Glutamatergic neuron (in vitro differentiated cells): ENCODE results near the gene ATG2A. TPM values are rescaled to one million over a fixed set of nuclear protein-coding genes. Genes with fewer than 3 reads are reported as not detected.

Experiments
- DNase-seq: peaks from one replicate; pipeline ENCODE4 v3.0.0; 2022
- H3K27ac Mint-ChIP-seq: one replicate; pipeline ENCODE4 v1.8.0; 2020; ENCODE audit warnings: mild to moderate bottlenecking, mixed read lengths, inconsistent platforms; ENCODE audit not compliant: unreplicated experiment
- H3K27me3 Mint-ChIP-seq: one replicate; pipeline ENCODE4 v1.8.0; 2020; ENCODE audit warnings: mild to moderate bottlenecking, moderate library complexity, mixed read lengths, inconsistent platforms; ENCODE audit not compliant: unreplicated experiment
- H3K36me3 Mint-ChIP-seq: one replicate; pipeline ENCODE4 v1.8.0; 2020; ENCODE audit warnings: mild to moderate bottlenecking, mixed read lengths, inconsistent platforms; ENCODE audit not compliant: unreplicated experiment
- H3K4me1 Mint-ChIP-seq: one replicate; pipeline ENCODE4 v1.8.0; 2020; ENCODE audit warnings: mild to moderate bottlenecking, low read depth, mixed read lengths, inconsistent platforms; ENCODE audit not compliant: unreplicated experiment
- H3K4me3 Mint-ChIP-seq: one replicate; pipeline ENCODE4 v1.8.0; 2020; ENCODE audit warnings: mild to moderate bottlenecking, mixed read lengths, inconsistent platforms; ENCODE audit not compliant: unreplicated experiment
- H3K9me3 Mint-ChIP-seq: one replicate; pipeline ENCODE4 v1.8.0; 2020; ENCODE audit warnings: mild to moderate bottlenecking, moderate library complexity, mixed read lengths, inconsistent platforms; ENCODE audit not compliant: unreplicated experiment
- total RNA-seq: library from RNA; stranded (reverse); fragmentation: NEBNext Ultra II Directional; extraction: Animal tissue kit (Norgen Biotek cat#: 25700); gene quantifications from one replicate; pipeline ENCODE4 v1.2.1, GENCODE V29; 2021; ENCODE audit not compliant: unreplicated experiment
- TF ChIP-seq, protein P1 (sequence below): fragments of 200-600 bp; sonication (generic); IDR thresholded peaks from one replicate; pipeline ENCODE4 v1.5.0; 2021; ENCODE audit not compliant: partially characterized antibody, unreplicated experiment

ATG2A gene
- total RNA-seq, 1 donor from 2014 or later, result 25.9 TPM

- H3K9me3 Mint-ChIP-seq, result peaks cover 4% of the 10 kb centered on the region
- H3K27me3 Mint-ChIP-seq, result no peaks in the 10 kb centered on the region
- TF ChIP-seq, protein P1, sequence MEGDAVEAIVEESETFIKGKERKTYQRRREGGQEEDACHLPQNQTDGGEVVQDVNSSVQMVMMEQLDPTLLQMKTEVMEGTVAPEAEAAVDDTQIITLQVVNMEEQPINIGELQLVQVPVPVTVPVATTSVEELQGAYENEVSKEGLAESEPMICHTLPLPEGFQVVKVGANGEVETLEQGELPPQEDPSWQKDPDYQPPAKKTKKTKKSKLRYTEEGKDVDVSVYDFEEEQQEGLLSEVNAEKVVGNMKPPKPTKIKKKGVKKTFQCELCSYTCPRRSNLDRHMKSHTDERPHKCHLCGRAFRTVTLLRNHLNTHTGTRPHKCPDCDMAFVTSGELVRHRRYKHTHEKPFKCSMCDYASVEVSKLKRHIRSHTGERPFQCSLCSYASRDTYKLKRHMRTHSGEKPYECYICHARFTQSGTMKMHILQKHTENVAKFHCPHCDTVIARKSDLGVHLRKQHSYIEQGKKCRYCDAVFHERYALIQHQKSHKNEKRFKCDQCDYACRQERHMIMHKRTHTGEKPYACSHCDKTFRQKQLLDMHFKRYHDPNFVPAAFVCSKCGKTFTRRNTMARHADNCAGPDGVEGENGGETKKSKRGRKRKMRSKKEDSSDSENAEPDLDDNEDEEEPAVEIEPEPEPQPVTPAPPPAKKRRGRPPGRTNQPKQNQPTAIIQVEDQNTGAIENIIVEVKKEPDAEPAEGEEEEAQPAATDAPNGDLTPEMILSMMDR, result no peak
- no peak overlapping the region for H3K27ac Mint-ChIP-seq
- no peaks in the 10 kb centered on the region for H3K36me3 Mint-ChIP-seq
- no peak for DNase-seq
- peak overlapping the region; percentile 36 for H3K4me3 Mint-ChIP-seq
- H3K4me1 Mint-ChIP-seq, result peaks cover 18% of the 10 kb centered on the region
Observed at GRCh38 chr11:64867748-64868462, 49.1 kb downstream of the ATG2A start.

GRCh38 chr11:64866173-64866491 is 50.9 kb downstream of the ATG2A start:
- Mint-ChIP-seq H3K27ac (no peak overlapping the region), H3K9me3 (peaks cover 4% of the 10 kb centered on the region), H3K36me3 (no peaks in the 10 kb centered on the region), H3K27me3 (no peaks in the 10 kb centered on the region), H3K4me1 (peaks cover 16% of the 10 kb centered on the region), H3K4me3 (no peak overlapping the region)
- DNase-seq, result no peak
- TF ChIP-seq, protein P1, result no peak

DNA sequence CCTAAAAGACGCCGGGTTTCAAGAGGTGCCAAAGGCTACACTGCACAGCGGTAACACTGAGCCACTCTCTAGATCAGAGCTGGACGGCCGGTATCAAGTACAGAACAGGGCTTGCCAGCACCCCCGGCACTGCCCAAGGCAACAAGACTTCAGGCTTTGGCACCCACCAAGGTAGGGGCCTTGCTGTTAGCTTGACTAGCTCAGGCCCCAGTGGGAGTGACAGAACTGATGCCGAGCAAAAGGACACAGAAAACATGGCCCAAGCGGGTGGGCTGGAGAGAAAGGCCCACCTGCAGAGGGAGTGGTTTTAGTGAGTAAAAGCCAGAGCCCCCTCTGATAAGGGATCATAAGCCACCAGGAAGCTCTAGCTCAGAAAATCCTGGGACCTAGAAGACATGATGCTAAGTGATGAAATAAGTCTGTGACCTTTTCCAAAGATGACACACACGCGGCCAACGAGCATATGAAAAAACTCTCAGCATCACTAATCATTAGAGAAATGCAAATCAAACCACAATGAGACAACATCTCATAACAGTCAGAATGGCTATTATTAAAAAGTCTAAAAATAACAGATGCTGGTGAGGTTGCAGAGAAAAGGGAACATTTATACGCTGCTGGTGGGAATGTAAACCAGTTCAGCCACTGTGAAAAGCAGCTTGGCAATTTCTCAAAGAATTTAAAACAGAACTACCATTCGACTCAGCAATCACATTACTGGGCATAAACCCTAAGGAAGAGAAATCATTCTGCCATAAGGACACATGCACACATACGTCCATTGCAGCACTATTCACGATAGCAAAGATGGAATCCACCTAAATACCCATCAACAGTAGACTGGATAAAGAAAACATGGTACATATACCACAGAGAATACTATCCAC is 51.5 kb downstream of the ATG2A start:
- Mint-ChIP-seq H3K36me3 (no peaks in the 10 kb centered on the region), H3K27ac (no peak overlapping the region), H3K4me3 (no peak overlapping the region), H3K9me3 (peaks cover 4% of the 10 kb centered on the region), H3K27me3 (no peaks in the 10 kb centered on the region), H3K4me1 (peaks cover 13% of the 10 kb centered on the region)
- TF ChIP-seq, protein P1, result no peak
- no peak for DNase-seq

DNA sequence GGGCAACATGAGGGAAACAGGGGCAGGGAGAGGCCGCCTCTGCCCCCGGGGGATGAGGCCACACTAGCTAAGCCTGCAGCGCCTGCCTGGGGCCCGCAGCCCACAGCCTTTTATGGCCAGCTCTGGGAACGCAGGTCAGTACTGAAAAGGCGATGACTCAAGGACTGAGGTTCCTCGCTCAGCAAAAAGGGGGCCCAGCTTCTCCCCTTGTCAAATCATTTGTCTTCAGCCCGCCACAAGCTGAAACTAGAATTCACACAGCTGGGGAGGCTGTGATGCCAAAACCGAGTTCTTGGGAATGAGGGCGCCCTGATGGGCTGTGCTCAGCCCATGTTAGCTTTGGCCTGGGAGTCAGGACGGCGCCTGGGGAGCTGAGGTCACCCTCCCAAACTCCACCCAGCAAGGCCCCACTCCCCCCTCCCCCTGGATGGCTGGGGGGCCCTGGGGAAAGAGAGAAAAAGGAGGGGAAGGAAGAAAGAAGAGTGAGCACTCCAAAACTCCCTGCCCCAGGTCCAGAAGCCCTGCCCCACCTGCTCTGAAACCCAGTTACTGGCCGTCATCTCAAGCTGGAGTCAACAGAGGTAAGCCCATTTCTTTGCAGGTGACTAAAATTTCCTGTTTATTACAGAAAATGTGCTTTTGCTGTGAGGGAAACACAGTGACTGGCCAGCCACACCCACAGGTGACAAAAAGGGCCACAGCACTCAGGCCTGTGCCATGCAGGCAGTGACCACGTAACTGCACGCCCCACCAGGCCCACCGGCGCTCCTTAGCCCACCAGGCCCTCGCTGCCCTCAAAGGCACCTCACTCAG is 52.3 kb downstream of the ATG2A start:
- Mint-ChIP-seq H3K4me3 (no peak overlapping the region), H3K4me1 (peaks cover 10% of the 10 kb centered on the region), H3K36me3 (no peaks in the 10 kb centered on the region), H3K9me3 (peaks cover 4% of the 10 kb centered on the region), H3K27ac (no peak overlapping the region), H3K27me3 (no peaks in the 10 kb centered on the region)
- no peak for DNase-seq
- TF ChIP-seq, protein P1, result no peak
